ENCODE results near the gene ALPP.
"Not testable (repeated sequence)": the region's sequence is repeated elsewhere in the genome, so short reads cannot be mapped to it uniquely, and the experiment has no call there.

Gene ALPP

DNA sequence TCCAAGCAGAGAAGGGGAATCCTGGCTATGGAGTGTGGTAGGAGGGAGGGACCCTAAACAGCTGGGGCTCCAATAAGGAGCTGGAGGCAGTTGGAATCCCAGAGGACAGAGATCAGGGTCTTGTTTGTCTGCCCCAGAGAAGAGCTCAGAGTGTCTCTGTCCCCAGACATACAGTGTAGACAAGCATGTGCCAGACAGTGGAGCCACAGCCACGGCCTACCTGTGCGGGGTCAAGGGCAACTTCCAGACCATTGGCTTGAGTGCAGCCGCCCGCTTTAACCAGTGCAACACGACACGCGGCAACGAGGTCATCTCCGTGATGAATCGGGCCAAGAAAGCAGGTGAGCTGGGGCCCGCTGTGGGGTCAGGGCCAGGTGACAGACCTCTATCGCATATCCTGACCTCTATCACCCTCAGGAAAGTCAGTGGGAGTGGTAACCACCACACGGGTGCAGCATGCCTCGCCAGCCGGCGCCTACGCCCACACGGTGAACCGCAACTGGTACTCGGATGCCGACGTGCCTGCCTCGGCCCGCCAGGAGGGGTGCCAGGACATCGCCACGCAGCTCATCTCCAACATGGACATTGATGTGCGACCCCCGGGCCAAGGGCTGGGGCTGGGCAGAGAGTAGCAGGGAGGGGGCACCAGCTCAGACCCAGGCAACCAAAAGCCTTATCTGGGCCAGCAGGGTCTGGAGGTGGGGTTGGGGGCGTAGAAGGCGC is 29.0 kb downstream of the ALPP start:
- DNase-seq = not testable (repeated sequence)

DNA sequence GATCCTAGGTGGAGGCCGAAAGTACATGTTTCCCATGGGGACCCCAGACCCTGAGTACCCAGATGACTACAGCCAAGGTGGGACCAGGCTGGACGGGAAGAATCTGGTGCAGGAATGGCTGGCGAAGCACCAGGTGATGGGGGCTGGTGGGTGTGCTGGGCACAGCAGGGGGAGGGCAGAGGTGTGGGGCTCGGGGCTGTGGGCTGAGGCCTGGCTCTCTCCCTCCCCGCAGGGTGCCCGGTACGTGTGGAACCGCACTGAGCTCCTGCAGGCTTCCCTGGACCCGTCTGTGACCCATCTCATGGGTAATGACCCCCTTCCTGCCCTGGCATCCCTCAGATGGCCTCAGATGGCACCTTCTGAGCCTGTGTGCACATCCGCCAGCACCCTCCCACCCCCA is 29.7 kb downstream of the ALPP start:
- not testable (repeated sequence) for DNase-seq

DNA sequence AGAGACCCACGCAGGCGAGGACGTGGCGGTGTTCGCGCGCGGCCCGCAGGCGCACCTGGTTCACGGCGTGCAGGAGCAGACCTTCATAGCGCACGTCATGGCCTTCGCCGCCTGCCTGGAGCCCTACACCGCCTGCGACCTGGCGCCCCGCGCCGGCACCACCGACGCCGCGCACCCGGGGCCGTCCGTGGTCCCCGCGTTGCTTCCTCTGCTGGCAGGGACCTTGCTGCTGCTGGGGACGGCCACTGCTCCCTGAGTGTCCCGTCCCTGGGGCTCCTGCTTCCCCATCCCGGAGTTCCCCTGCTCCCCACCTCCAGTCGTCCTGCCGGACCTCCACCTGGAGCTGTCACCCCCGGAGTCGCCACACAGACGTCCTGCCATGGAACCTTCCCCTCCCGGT is 31.1 kb downstream of the ALPP start:
- DNase-seq = not testable (repeated sequence)

DNA sequence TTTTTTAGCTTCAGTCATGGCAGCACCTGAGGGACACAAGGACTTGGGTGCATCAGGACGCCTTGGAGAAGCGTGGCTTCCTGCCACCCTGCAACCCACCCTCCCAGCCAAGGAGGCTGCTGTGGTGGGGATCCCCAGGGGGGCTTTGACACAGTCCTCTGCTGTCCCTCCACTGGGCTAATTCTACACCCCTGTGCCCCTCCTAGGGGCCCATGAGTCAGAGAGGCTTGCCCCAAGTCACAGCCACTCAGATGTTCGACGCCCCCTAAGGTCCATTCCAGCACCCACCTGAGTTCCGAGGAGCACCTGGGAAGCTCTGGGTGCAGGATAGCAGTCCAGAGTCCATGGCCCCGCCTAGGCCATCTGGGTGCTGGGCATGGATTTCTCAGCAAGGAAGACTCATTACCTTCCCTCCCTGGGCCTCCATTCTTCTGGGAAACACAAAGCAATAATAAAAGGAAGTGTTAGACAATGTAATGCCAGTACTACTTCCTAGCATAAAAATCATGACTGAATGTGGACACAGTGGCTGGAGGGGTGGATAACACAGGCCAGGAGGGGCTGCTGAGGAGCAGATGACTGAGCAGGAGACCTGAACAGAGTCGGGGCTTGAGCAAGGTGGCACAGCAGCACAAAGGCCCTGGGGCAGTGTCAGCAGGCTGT is 31.8 kb downstream of the ALPP start:
- no peak for DNase-seq

DNA sequence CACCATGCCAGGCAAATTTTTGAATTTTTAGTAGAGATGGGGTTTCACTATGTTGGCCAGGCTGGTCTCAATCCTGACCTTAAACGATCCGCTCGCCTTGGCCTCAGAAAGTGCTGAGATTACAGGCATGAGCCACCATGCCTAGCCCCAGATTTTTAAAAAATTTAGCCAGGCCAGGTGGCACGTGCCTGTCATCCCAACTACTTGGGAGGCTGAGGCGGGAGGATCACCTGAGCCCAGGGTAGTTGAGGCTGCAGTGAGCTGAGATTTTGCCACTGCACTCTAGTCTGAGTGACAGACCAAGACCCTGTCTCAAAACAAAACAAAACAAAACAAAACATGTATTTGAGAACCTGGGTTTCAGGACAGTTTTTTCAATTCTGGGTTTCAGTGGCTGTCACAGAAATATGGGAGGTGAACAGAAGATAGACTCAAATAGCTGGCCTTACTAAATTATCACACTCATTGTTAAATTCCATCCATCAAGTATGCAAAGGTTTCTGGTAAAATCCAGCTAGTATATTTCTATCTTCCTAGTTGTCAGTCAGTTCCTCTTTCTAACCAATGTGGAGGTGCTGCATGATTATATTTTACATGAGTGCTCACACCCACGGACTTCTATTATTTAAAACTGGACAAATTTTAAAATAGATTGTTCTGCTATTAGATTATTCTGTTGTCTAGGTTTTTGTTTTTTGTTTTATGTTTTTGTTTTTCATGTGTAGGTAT is 33.5 kb downstream of the ALPP start:
- no peak for DNase-seq

DNA sequence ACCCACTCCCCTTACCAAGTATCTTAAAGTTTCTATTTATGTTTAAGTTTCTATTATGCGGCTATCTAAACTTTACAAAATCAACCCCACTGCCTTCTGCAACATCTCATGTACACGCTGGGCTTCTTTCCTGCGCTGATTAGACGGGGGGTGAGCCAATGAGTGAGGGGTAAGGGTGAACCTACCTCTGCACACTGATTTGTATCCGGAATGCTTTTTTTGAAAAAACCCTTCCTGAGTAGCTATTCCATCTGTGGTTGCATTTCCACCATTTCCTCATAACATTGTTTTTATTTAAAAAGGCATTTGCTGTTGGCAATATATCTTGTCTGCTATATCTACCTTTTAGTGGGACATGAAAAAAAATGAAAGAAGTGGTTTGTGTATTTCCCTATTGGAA is 34.4 kb downstream of the ALPP start:
- no peak for DNase-seq

DNA sequence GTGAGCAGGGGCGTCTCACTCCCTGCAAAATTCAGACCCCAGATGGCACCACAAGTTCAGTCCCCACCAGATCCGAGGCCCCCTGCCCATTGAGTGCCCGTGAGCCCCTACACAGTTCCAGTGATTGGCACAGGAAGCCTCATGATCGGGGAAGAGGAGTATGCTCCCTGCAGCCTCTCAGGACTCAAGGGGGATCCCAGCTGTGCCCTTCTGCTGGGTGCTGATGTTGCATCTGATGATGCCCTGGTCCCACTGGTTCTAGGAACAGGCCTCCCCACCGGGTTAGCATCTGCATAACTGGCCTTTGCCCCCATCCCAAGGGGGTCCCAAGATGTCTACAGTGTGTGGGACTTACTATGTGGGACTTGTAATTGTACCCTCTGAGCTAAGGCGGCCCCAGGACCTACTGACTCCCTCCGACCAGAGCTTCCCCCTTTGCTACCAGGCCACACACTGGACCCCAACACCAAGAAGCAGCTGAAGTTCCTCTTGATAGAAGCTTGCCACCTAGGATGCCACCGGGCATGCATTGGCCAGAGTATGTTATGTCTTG is 36.7 kb downstream of the ALPP start:
- no peak for DNase-seq

DNA sequence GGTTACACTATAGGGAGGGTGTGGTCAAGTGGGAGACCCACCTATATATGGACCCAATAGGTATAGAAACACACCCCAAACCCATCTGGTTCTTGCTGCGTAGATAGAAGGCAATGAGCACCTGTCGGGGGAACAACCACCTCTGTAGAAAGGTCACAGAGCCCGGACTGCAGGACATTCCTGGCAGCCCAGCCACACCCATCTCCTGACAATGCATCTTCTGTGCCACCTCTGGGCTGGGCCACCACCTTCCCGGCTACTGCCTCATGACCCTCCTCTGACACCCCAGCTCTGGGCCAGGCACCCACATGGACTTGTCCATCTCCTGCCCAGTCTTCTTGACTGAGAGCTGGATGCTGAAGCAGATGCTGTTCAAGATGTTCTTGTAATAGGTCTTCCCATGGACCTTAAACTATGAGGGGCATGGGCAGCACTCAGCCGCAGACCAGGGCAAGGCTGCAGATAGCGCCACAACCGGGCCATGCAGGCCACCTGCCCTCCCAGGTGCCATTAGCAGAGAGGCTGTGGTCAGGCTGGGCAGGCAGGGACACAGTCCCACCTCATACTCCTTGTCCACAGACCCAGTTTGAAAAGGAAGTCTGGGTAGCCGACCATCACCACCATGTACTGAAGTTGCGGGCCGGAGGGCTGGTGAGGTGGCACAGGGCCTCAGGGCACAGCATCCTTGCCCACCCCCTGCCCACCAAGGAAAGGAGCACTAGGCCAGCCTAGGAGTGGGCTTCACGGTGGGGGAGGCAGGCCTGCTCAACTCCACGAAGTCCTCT is 37.4 kb downstream of the ALPP start:
- no peak for DNase-seq

DNA sequence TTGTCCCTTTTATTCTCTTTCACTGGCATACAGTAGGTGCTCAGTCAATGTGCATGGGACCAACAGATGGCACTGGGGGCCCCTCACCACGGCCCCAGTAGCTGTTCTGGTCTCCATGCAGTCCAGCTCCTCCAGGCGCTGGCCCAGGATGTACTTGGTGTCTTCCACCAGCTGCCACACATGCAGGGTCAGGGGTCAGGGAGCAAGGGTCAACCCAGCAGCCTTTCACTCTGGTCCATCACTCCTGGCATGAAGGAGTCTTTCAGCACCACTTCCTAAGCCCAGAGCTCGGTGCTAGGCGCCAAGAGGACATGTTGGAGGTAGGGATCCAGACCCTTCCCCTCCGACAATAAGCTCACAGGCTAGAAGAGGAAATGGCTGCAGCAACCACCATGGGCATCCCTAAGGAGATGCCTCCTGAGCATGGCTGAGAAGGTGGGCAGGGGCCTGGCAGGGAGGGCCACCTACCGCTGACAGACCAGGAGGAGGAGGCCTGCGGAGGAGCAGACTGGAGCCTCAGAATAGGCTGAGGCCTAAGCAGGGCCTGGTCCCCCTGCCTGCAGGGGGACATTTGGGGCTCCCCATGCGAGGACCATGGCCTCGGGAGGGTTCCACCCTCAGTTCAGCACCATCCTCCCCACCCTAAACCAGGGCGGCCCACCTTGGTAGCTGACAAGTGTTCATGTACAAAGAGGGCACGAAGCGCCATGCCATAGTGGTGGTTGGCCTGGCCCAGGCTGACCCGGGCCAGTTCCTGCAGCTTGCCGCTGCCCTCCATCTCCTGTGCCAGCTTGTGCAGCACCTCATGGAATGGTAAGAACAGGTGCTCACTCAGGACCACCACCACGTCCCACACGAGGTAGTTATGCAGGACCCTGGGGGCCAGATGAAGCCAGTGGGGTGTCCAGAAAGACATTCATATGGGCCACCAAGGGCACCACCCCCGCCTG is 38.2 kb downstream of the ALPP start:
- no peak for DNase-seq

DNA sequence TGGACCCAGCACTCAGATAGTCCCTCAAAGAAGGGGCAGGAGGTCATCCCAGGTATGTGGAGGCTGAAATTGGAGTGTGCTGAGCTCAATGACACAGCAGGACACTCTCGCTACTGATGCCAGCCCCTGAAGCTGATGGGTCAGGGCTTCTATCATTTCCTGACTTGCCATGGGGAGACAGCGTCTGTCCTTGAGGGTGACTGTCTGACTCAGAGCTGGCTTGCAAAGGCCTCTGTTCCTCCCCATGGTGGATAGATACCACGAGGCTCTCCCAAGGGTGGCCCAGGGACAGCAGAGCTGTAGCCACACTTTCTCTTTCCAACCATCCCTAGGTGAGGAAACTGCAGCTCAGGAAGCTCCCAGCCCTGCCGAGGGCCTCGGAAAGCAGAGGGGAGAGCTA is 38.9 kb downstream of the ALPP start:
- no peak for DNase-seq

DNA sequence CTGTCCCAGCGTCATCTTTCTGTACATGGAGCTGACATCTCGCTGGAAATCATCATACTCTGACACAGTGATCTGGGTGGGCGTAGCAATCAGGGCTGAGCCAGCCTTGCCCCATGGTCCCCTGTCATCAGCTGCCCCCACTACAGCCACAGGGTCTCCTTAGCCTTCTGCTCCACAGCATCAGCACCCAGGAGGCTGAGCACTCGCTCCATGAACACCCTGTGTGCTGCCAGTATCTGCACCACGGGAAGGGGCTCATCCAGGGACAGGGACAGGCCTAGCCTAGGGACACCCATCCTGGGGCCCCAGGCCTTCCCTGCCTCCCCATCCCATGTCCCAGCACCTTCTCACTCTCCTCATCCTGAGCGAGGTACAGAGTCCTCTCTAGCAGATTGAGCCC is 39.5 kb downstream of the ALPP start:
- DNase-seq = no peak

DNA sequence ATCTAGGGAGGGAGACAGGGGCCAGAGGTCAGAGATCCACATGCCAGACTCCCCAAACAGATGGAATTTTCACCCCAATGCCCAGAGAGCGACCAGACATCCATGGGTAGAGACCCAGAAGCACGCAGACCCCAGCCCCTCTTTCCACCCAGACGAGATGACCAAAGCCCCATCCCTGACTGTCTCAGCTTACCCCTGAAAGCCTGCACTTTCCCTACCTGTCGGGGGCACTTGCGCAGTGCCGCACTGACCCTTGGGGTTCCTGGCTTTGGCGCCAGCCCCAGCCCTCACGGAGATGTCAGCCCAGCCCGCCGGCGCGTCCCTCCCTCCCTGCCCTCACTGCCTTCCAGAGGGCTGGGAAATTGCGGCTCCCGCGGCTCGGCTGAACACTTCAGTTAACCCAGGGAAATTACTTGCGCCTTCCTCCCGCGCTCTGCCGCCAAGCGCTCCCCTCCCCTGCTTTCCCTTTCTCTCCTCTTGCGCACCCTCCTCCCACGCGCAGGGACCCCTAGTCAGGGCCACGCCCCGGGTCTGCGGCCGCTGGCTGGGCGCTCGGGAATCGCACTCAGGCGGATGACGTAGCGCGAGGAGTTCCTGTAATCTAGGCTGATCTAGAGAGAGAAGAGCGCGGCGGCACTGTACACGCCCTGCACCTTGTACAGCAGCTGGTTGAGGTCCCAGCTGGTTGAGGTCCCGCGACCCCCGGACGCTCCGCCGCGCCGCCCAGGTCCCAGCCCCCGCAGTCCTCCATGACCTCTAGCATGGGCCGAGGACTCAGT is 40.1 kb downstream of the ALPP start:
- DNase-seq = no peak

DNA sequence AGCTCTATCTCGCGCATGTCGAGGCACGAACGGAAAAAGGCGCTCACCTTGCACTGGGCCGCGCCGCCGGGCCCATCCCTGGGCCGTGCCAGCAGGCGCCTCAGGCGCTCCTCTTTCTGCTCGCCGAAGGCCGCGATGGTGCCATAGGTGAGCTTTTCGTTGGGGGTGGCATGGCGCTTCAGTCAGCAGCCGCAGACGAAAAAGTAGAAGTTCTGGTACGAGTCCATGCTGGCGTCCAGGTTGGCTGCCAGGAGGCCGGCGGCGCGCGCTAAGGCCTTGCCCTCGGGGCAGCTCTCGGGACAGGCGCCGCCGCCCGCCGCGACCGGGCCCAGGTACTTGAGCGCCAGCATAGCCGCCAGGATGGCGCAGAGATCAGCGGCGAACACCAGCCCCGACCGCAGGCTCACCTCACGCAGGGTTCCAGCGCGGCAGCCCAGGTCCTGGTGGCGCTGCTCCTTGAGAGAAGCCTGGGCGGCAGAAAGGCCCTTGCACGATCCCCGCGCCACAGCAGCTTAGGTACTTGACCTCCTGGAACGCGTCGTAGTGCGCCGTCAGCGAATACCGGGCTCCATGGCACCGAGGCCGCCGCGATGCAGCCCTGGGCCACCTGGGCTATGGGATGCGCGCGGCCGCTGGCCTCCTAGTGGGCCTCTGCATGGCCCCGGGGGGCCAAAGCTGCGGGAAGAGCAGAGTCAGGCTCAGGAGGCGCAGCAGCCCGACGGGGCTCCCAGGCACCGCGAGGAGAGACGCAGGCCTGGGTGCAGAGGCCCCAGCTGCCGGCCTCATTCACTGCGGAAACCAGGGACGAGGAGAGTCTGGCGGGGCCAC is 40.9 kb downstream of the ALPP start:
- DNase-seq = no peak

DNA sequence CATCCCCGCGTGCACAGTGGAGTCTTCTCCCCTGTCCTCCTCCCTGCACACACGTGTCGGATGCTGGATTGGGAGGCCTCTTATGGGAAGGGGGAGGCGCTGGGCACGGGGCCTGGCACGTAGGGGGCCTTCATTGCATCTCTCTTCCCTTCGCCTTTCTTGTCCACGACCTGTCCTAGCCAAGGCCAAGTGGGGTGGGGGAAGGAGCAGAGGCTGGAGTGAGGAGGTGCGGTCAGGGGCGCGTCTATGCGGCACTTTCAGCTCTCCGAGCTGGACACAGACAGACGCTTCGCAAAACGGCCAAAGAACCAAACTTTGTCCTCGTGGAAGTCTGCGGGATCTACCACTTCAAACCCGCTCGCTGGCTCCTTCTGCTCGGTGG is 41.5 kb downstream of the ALPP start:
- no peak for DNase-seq

DNA sequence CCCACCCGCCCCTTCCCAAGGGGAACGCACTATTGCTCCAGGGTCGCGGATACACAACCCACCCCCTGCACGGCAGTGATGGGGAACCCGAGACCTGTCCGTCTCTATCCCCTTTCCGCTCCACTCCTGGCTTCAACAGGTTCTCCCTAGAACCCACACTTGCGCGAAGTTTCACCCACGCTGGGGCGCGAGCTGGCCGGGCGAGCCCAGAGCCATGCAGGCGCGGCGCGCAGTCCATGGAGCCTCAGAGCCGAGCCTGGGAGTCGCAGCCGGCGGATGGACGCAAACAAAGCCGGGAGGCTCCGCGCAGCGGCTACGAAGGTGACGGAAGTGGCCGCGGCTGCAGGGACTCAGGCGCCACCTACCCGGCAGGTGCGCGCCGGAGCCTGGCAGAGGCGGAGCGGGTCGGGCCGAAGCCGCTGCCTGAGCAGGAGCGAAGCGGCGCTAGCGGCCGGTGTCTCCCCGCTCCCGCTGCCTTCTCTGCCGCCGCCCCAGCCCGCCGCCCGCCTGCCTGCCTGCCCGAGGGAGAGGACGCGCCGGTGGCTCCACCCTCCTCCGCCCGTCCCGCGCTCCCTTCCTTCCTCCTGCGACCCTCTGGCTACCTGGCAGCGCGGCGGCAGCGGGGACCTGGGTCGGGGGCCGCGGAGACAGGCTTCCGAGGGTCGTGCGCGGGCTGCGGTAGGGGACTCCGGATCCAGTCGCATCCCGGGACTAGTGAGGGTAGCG is 42.1 kb downstream of the ALPP start:
- no peak for DNase-seq

DNA sequence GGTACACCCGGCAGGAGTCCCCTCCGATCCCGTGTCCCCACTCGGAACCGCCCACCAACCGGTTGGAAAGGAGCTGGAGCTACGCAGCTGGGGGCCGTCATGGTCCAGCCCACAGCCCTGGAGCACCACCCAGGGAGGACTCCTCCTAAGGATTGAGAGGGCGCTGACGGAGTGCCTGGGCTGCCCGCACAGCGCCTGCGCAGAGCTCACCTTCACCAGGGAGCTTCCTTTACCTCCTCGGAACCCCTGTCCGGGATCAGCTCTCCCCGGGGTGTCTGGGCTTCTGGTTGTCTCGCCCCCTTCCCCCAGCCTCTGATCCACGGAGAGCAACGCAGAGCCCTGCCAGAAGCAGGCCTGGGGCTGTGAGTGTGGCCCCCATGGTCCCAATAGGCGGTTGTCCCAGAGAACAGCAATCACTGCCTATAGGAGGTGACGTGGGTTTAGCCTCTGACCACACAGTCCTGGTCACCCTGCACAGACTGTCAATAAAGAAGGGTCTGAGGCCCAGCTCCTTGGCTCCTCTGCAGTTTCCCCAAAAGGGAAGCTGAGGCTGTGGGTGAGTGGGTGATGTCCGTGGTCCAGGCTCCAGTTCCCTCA is 42.7 kb downstream of the ALPP start:
- no peak for DNase-seq

DNA sequence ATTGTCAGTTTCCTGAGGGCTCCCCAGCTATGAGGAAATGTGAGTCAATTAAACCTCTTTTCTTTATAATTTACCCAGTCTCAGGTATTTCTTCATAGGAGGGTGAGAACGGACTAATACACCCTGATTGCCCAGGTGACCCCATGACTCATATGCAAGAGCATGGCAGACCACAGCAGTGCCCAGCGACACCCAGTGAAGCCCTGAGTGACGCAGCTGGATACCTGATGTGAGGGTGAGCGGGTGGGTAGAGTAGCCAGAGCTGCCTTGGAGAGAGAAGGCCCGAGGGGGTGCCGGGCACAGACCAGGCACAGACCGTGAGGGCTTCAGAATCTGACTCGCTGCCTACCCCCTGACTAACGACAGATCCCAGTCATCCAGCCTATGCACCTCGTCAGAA is 43.5 kb downstream of the ALPP start:
- DNase-seq = no peak

DNA sequence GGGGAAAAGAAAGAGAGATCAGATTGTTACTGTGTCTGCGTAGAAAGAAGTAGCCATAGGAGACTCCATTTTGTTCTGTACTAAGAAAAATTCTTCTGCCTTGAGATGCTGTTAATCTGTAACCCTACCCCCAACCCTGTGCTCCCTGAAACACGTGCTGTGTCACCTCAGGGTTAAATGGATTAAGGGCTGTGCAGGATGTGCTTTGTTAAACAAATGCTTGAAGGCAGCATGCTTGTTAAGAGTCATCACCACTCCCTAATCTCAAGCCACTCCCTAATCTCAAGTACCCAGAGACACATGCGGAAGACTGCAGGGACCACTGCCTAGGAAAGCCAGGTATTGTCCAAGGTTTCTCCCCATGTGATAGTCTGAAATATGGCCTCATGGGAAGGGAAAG is 44.4 kb downstream of the ALPP start:
- not testable (repeated sequence) for DNase-seq

DNA sequence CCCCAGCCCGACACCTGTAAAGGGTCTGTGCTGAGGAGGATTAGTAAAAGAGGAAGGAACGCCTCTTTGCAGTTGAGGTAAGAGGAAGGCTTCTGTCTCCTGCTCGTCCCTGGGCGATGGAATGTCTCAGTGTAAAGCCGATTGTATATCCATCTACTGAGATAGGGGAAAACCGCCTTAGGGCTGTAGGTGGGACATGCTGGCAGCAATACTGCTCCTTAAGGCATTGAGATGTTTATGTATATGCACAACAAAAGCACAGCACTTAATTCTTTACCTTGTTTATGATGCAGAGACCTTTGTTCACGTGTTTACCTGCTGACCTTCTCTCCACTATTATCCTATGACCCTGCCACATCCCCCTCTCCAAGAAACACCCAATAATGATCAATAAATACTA is 44.9 kb downstream of the ALPP start:
- DNase-seq = not testable (repeated sequence)

Measured in midbrain (tissue), 1 donor.